ENCODE results near the gene SLC39A8.

The SLC39A8 gene

GRCh38 chr4:102339018-102339417, 6.3 kb downstream of the SLC39A8 start:
- no peak for DNase-seq

GRCh38 chr4:102338405-102338804, 6.9 kb downstream of the SLC39A8 start:
- DNase-seq: no peak

GRCh38 chr4:102335616-102336015, 9.7 kb downstream of the SLC39A8 start:
- DNase-seq: no peak

- DNase-seq: no peak
Observed at GRCh38 chr4:102334624-102335023, 10.7 kb downstream of the SLC39A8 start.

GRCh38 chr4:102333787-102334186, 11.5 kb downstream of the SLC39A8 start:
- DNase-seq: no peak

GRCh38 chr4:102328045-102328444, 17.2 kb downstream of the SLC39A8 start:
- no peak for DNase-seq

GRCh38 chr4:102326951-102327350, 18.3 kb downstream of the SLC39A8 start:
- no peak for DNase-seq

GRCh38 chr4:102324730-102325129, 20.6 kb downstream of the SLC39A8 start:
- no peak for DNase-seq

- no peak for DNase-seq
Observed at GRCh38 chr4:102322736-102323135, 22.5 kb downstream of the SLC39A8 start.

- no peak for DNase-seq
Observed at GRCh38 chr4:102321260-102321995, 23.9 kb downstream of the SLC39A8 start.

- DNase-seq: no peak
Observed at GRCh38 chr4:102319594-102319993, 25.7 kb downstream of the SLC39A8 start.

GRCh38 chr4:102318526-102318925, 26.8 kb downstream of the SLC39A8 start:
- no peak for DNase-seq

GRCh38 chr4:102318105-102318504, 27.2 kb downstream of the SLC39A8 start:
- DNase-seq: no peak

GRCh38 chr4:102317459-102317858, 27.8 kb downstream of the SLC39A8 start:
- DNase-seq: no peak

GRCh38 chr4:102316585-102316984, 28.7 kb downstream of the SLC39A8 start:
- DNase-seq: no peak

GRCh38 chr4:102315532-102315931, 29.8 kb downstream of the SLC39A8 start:
- no peak for DNase-seq

GRCh38 chr4:102312417-102312816, 32.9 kb downstream of the SLC39A8 start:
- no peak for DNase-seq

GRCh38 chr4:102311912-102312311, 33.4 kb downstream of the SLC39A8 start:
- DNase-seq: no peak

GRCh38 chr4:102311407-102311806, 33.9 kb downstream of the SLC39A8 start:
- DNase-seq: no peak

GRCh38 chr4:102308032-102308799, 37.1 kb downstream of the SLC39A8 start:
- no peak for DNase-seq

- no peak for DNase-seq
Observed at GRCh38 chr4:102305666-102306065, 39.6 kb downstream of the SLC39A8 start.

GRCh38 chr4:102302762-102303161, 42.5 kb downstream of the SLC39A8 start:
- no peak for DNase-seq

GRCh38 chr4:102301167-102301566, 44.1 kb downstream of the SLC39A8 start:
- no peak for DNase-seq

GRCh38 chr4:102299354-102300107, 45.8 kb downstream of the SLC39A8 start:
- peak; percentile 30 for DNase-seq
